NCI-H774 (cell line): Measurements from ENCODE around the gene PHLDB1.
"Not testable (repeated sequence)": the region's sequence is repeated elsewhere in the genome, so short reads cannot be mapped to it uniquely, and the experiment has no call there.

Experiments
- DNase-seq: peaks from one replicate; lab custom pipeline; 2025; lab: John Stamatoyannopoulos, UW

Gene PHLDB1

DNA sequence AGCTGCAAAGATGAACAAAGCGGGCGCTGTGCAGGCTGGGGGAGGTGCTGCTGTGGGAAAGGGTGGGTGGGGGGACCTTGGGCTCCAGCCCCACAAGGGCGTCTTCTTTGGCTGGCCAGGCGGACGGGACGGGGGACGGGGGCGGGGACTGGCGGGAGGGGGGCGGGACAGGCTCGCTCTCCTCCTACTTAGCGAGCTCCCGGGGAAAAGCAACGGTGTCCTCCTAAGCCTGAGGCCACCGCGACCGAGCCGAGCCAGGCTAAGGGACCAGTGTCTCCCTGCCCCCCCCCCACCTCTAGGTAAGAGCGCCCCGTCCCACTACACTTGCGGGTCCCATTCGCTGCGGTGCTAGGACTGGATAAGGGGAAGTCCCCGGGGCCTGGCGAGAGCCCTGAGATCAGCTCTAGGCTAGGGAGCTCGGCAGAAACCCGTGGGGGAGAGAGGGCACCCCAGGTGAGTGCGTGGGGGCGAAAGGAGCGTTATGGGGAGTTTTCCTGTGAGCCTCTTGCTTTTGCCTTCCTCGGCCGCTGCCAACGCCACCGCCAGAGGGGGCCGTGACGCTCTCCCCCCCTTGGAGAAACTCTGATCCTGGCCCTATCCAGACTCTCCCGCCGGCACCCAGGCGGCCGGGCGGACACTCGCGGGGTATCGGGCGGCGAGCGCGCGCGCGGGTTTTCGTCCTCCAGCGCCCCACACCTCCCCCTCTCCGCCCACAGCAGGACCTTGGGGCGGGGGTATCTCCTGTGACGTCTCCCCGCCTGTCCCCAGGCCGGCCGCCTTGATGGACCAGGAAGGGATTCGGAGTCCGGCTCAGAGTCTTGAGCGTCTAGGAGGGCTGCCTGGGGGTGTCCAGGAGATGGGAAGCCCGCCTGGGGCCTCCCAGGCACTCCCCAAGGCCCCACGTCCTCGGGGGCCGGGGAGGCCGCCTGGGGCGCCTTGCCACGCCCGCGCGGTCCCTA, at the start of gene PHLDB1:
Gene PHLDB1 (plus strand): TSS at position 215 of the 959 bp plus-strand sequence. CDS start 6,222 bp downstream, outside the sequence.
- DNase-seq, result no peak

DNA sequence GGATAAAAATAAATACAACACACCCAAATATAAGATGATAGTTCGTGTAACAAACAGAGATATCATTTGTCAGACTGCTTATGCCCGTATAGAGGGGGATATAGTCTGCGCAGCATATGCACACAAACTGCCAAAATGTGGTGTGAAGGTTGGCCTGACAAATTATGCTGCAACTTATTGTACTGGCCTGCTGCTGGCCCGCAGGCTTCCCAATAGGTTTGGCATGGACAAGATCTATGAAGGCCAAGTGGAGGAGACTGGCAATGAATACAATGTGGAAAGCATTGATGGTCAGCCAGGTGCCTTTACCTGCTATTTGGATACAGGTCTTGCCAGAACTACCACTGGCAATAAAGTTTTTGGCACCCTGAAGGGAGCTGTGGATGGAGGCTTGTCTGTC, 46.6 kb upstream of the PHLDB1 start:
- no peak for DNase-seq

GRCh38 chr11:118565051-118565450, 42.4 kb upstream of the PHLDB1 start:
- DNase-seq, result no peak

GRCh38 chr11:118569670-118570069, 37.7 kb upstream of the PHLDB1 start:
- no peak for DNase-seq

GRCh38 chr11:118570787-118571186, 36.6 kb upstream of the PHLDB1 start:
- DNase-seq, result no peak

- DNase-seq, result not testable (repeated sequence)
Measured at GRCh38 chr11:118571701-118572060, 35.7 kb upstream of the PHLDB1 start.

- DNase-seq, result peak; percentile 72
Measured at GRCh38 chr11:118572061-118572980, 35.1 kb upstream of the PHLDB1 start, which contains the start of gene ARCN1. ARCN1 (plus strand) TSS chr11:118572409; CDS start chr11:118572548, 139 bp downstream.

- no peak for DNase-seq
Measured at GRCh38 chr11:118572981-118573550, 34.3 kb upstream of the PHLDB1 start.

- DNase-seq, result no peak
Measured at GRCh38 chr11:118574636-118575035, 32.8 kb upstream of the PHLDB1 start.

DNA sequence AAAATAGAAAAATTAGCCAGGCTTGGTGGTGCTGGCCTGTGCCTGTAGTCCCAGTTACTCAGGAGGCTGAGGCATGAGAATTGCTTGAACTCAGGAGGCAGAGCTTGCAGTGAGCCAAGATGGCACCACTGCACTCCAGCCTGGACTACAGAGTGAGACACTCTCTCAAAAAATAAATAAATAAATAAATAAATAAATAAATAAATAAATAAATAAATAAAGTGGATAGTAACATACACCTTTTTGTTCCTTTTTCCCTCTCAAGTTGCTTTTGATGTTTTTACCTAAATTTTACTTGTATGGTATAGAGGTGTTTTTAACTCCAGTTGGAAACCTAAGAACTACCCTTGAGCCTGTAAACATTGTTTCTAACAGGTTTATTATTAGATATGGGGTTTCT, 29.4 kb upstream of the PHLDB1 start:
- not testable (repeated sequence) for DNase-seq

- DNase-seq, result peak; percentile 45
Measured at GRCh38 chr11:118581057-118581456, 26.4 kb upstream of the PHLDB1 start.

DNA sequence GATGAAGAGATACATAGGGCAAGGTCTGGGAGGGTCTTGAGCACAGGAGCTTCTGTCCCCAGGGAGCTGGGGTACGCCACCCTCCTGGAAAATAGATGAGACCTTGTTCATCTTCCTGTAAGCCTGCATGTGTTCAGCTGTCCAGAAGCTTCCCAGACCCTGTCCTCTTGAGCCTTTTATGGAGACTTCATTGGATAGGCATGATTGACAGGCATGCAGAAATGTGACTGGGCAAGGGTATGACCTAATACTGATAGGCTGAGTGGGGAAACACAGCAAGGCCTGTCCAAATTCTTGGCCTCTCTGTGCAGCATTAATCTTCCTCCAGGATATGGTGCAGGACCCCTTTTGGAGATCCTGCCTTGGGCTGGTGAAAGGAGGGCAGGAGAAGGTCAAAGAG, 19.5 kb upstream of the PHLDB1 start:
- no peak for DNase-seq

- no peak for DNase-seq
Measured at GRCh38 chr11:118592616-118593367, 14.6 kb upstream of the PHLDB1 start.

GRCh38 chr11:118594984-118595383, 12.4 kb upstream of the PHLDB1 start:
- not testable (repeated sequence) for DNase-seq

DNA sequence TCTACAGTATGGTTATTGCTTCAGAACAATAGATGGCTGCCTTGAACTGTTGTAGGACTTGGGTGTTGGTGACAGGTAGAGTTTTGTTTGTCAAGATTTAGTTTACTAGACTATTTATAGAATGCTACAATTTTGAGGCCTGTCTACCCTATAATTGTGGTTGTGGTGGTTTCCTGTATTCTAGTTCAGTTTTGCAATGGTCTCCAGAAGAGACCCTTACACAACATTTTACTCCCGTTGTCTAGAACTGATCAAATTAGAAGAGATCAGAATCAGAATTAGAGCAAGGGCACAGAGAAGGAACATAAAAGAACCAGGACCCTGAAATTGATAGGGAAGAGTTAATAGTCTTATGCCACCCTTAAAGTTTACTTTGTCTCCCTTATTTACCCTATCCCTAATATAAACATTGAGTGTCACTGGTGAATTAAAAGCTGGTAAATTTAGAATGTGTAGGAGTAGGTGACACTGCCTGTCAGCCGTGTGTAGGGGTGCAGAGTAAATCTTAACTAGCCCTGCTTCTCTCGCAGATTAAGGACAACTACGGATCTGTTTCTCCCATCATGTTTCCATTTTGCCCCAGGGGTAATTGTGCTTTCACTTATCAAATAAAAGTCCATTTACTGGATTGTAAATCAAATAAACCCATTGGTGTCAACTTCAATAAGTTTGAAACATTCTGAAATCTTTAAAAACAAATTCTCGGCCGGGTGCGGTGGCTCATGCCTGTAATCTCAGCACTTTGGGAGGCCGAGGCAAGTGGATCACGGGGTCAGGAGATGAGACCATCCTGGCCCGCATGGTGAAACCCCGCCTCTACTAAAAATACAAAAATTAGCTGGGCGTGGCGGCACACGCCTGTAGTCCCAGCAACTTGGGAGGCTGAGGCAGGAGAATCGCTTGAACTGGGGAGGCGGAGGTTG, 10.9 kb upstream of the PHLDB1 start:
- no peak for DNase-seq

GRCh38 chr11:118597556-118597955, 9.9 kb upstream of the PHLDB1 start:
- no peak for DNase-seq

GRCh38 chr11:118602331-118602730, 5.1 kb upstream of the PHLDB1 start:
- DNase-seq, result no peak

DNA sequence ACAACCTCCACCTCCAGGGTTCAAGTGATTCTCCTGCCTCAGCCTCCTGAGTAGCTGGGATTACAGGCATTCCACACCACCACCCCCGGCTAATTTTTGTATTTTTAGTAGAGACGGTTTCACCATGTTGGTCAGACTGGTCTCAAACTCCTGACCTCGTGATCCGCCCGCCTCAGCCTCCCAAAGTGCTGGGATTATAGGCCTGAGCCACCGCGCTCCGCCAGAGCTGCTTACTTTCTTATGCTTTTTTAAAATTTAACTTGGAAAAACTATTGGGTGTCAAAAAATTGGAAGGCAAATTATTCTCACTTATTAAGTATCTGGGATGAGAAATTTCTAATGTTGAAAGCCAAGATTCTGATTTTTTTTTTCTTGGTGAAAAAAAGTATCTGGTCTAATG, 3.7 kb upstream of the PHLDB1 start:
- DNase-seq, result not testable (repeated sequence)

- no peak for DNase-seq
Measured at GRCh38 chr11:118604566-118604965, 2.8 kb upstream of the PHLDB1 start.
